GM19372 (cell line): ENCODE data around the gene PTPRF.
"Not testable (repeated sequence)": the region's sequence is repeated elsewhere in the genome, so short reads cannot be mapped to it uniquely, and the experiment has no call there.

Experiments used
- ATAC-seq: cut with Tn5 transposase; IDR thresholded peaks from one replicate; pipeline ENCODE4 v1.9.1; 2021; ENCODE audit warnings: mild to moderate bottlenecking, low read depth, moderate library complexity; ENCODE audit not compliant: unreplicated experiment

Gene PTPRF

GRCh38 chr1:43536196-43536863 is 5.6 kb downstream of the PTPRF start:
- ATAC-seq: no peak

- no peak for ATAC-seq
These were observed 6.2 kb downstream of the PTPRF start for GRCh38 chr1:43536864-43537358.

GRCh38 chr1:43537423-43538142 is 6.9 kb downstream of the PTPRF start:
- no peak for ATAC-seq

- no peak for ATAC-seq
These were observed 7.4 kb downstream of the PTPRF start for GRCh38 chr1:43538143-43538487.

GRCh38 chr1:43538969-43539368 is 8.3 kb downstream of the PTPRF start:
- ATAC-seq: no peak

- ATAC-seq: no peak
These were observed 9.2 kb downstream of the PTPRF start for GRCh38 chr1:43539726-43540434.

GRCh38 chr1:43540653-43541071 is 10.0 kb downstream of the PTPRF start:
- no peak for ATAC-seq

- no peak for ATAC-seq
These were observed 10.5 kb downstream of the PTPRF start for GRCh38 chr1:43541141-43541540.

- no peak for ATAC-seq
These were observed 11.2 kb downstream of the PTPRF start for GRCh38 chr1:43541721-43542401.

- no peak for ATAC-seq
These were observed 12.1 kb downstream of the PTPRF start for GRCh38 chr1:43542527-43543458.

GRCh38 chr1:43543567-43543966 is 12.9 kb downstream of the PTPRF start:
- ATAC-seq: no peak

GRCh38 chr1:43545339-43545694 is 14.6 kb downstream of the PTPRF start:
- no peak for ATAC-seq

GRCh38 chr1:43545695-43546387 is 15.2 kb downstream of the PTPRF start:
- ATAC-seq: no peak

- ATAC-seq: no peak
These were observed 15.9 kb downstream of the PTPRF start for GRCh38 chr1:43546388-43547100.

GRCh38 chr1:43547538-43548072 is 16.9 kb downstream of the PTPRF start:
- no peak for ATAC-seq

GRCh38 chr1:43548285-43549271 is 17.9 kb downstream of the PTPRF start:
- no peak for ATAC-seq

- not testable (repeated sequence) for ATAC-seq
These were observed 18.7 kb downstream of the PTPRF start for GRCh38 chr1:43549394-43549793.
